Measurements from ENCODE around the gene CTU2. TPM values are rescaled to one million over a fixed set of nuclear protein-coding genes. Genes with fewer than 3 reads are reported as not detected.

The CTU2 gene
- total and polyA plus RNA-seq, 10 of the 15 experiments (the other 5 are each of a cell fraction or from before 2014, with no cell fraction given) = 0.32 to 44.5 (median 18.2) TPM

- no peak overlapping the region for H3K27ac ChIP-seq (ENCODE audit: control insufficient read depth, insufficient read depth)
- ChIA-PET RAD21 (ENCODE audit: unreplicated experiment) (no interaction called here), CTCF (interaction anchor here (1.3 kb wide), 1 partner anchor 17 kb away, joined by 3 read pairs; no protein-coding TSS in a partner anchor), POLR2A (no interaction called here), SMC1A (ENCODE audit: uncharacterized antibody, unreplicated experiment) (no interaction called here)
- WGBS (ENCODE audit: insufficient coverage, insufficient replicate concordance, low lambda C conversion rate, missing lambda C conversion rate) = 89% methylated on average over 22 of the region's 22 CpGs
- no peaks in the 10 kb centered on the region for H3K9me3 ChIP-seq (replicated peaks; ENCODE audit: control insufficient read depth, insufficient read depth, low read length)
- no peaks in the 10 kb centered on the region; the same call in none of the 2 replicates for H4K20me1 ChIP-seq (ENCODE audit: control insufficient read depth, insufficient read depth)
- H3K4me3 ChIP-seq = no peak overlapping the region
- no peaks in the 10 kb centered on the region for H3K27me3 ChIP-seq (replicated peaks in 1 of 2; ENCODE audit: control insufficient read depth in 2 of 2, insufficient read depth in 2 of 2, low read length in 1 of 2)
- H3K79me2 ChIP-seq (ENCODE audit: control insufficient read depth, insufficient read depth, low read length) = peaks cover 4% of the 10 kb centered on the region
- no peaks in the 10 kb centered on the region for H3K4me1 ChIP-seq (ENCODE audit: control insufficient read depth, insufficient read depth, low read length)
- FAIRE-seq (no peak), DNase-seq (ENCODE audit: low read depth, low spot score) (no peak), ATAC-seq (no peak)
- no peak for TF ChIP-seq HDAC6 (IDR thresholded peaks at IDR 0.05; ENCODE audit: unreplicated experiment)
- no peak for TF ChIP-seq IRF4 (IDR thresholded peaks at IDR 0.05; ENCODE audit: low read depth, low read length)
- TF ChIP-seq FOS (IDR thresholded peaks at IDR 0.05; ENCODE audit: borderline replicate concordance, extremely low read depth, insufficient read length) = no peak
- no peak for TF ChIP-seq LARP7 (IDR thresholded peaks at IDR 0.05)
- TF ChIP-seq ASH2L (IDR thresholded peaks at IDR 0.05; ENCODE audit: borderline replicate concordance, low read depth) = no peak
- no peak for TF ChIP-seq DPF2 (IDR thresholded peaks at IDR 0.05)
- no peak overlapping the region for H3K9ac ChIP-seq (ENCODE audit: control insufficient read depth, insufficient read depth, low read length)
- no peak overlapping the region for H3K4me2 ChIP-seq (ENCODE audit: control insufficient read depth, insufficient read depth)
- BruUV-seq (replicated peaks) = no TSS peak
- H2AFZ ChIP-seq (ENCODE audit: control insufficient read depth, low read depth, low read length) = no peak overlapping the region
- intact Hi-C loops (cut with micrococcal nuclease; ENCODE audit: unreplicated experiment) (no loop called here), in situ Hi-C loops (cut with MboI) (no loop called here)
- peaks cover 0 to 5% of the 10 kb centered on the region in 2 experiments; a peak in 3 of 4 replicates for H3K36me3 ChIP-seq (ENCODE audit: control insufficient read depth in 2 of 2, insufficient read depth in 2 of 2, low read length in 1 of 2)
Measured at GRCh38 chr16:88759976-88760350, 53.7 kb downstream of the CTU2 start.

DNA sequence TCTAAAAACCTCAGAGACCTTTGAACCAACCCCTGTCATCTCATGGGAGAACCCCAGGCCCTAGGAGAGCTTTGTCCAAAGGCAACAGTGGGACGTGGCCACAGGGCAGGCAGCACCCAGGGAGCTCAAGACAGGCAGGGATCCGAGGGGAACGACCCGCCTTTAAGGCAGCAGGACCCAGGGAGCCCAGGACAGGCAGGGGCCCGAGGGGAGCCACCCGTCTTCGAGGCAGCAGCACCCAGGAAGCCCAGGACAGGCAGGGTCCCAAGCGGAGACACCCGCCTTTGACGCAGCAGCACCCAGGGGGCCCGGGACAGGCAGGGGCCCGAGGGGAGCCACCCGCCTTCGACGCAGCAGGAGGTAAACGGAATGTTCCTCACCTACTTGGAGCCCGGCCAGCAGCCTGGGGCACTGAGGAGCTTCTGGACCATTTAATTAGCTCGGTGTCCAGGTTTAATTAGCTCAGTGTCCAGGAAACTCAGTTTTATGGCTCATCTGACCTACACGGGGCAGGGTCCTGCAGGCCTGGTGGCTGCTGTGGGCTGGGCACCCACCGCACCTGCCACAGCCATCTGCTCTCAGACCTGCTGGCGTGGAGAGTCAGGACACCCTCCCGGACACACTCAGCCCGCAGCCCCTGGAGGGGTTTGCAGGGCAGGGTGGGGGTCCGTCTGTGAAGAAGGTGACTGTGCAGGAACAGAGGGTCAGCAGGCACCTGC lies 54.3 kb downstream of the CTU2 start:
- Histone ChIP-seq H3K4me1 (ENCODE audit: control insufficient read depth, insufficient read depth, low read length) (no peaks in the 10 kb centered on the region), H3K27me3 (replicated peaks in 1 of 2; ENCODE audit: control insufficient read depth in 2 of 2, insufficient read depth in 2 of 2, low read length in 1 of 2) (no peaks in the 10 kb centered on the region), H4K20me1 (ENCODE audit: control insufficient read depth, insufficient read depth) (no peaks in the 10 kb centered on the region; the same call in none of the 2 replicates), H3K9ac (ENCODE audit: control insufficient read depth, insufficient read depth, low read length) (no peak overlapping the region), H3K27ac (ENCODE audit: control insufficient read depth, insufficient read depth) (no peak overlapping the region), H3K79me2 (ENCODE audit: control insufficient read depth, insufficient read depth, low read length) (peaks cover 6% of the 10 kb centered on the region), H3K4me3 (no peak overlapping the region), H3K36me3 (ENCODE audit: control insufficient read depth in 2 of 2, insufficient read depth in 2 of 2, low read length in 1 of 2) (peaks cover 0 to 5% of the 10 kb centered on the region in 2 experiments; a peak in 3 of 4 replicates), H2AFZ (ENCODE audit: control insufficient read depth, low read depth, low read length) (no peak overlapping the region), H3K4me2 (ENCODE audit: control insufficient read depth, insufficient read depth) (no peak overlapping the region), H3K9me3 (replicated peaks; ENCODE audit: control insufficient read depth, insufficient read depth, low read length) (no peaks in the 10 kb centered on the region)
- 86% methylated on average over 18 of the region's 24 CpGs for WGBS (ENCODE audit: insufficient coverage, insufficient replicate concordance, low lambda C conversion rate, missing lambda C conversion rate)
- ChIA-PET RAD21 (ENCODE audit: unreplicated experiment) (no interaction called here), CTCF (interaction anchor here (1.3 to 1.5 kb wide), 2 partner anchors 13 to 17 kb away, joined by 3 read pairs; no protein-coding TSS in a partner anchor), SMC1A (ENCODE audit: uncharacterized antibody, unreplicated experiment) (no interaction called here), POLR2A (no interaction called here)
- in situ Hi-C loops (cut with MboI) (no loop called here), intact Hi-C loops (cut with micrococcal nuclease; ENCODE audit: unreplicated experiment) (no loop called here)
- DNase-seq (ENCODE audit: low read depth, low spot score) (no peak), FAIRE-seq (no peak), ATAC-seq (no peak)
- BruUV-seq (replicated peaks) = no TSS peak
- no peak for TF ChIP-seq CUX1 (IDR thresholded peaks at IDR 0.05; ENCODE audit: insufficient replicate concordance, low read depth, low read length)
- TF ChIP-seq ZNF217 (IDR thresholded peaks at IDR 0.05) = no peak
- TF ChIP-seq, protein P1, sequence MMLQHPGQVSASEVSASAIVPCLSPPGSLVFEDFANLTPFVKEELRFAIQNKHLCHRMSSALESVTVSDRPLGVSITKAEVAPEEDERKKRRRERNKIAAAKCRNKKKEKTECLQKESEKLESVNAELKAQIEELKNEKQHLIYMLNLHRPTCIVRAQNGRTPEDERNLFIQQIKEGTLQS (IDR thresholded peaks at IDR 0.05; ENCODE audit: borderline replicate concordance, extremely low read depth, low read depth, low read length) = no peak
- no peak for TF ChIP-seq GABPA (IDR thresholded peaks at IDR 0.05; ENCODE audit: low read depth)

All from GM12878 (cell line).